ENCODE measurements around the gene ADK. TPM values are rescaled to one million over a fixed set of nuclear protein-coding genes. Genes with fewer than 3 reads are reported as not detected.
"Not testable (repeated sequence)": the region's sequence is repeated elsewhere in the genome, so short reads cannot be mapped to it uniquely, and the experiment has no call there.

ADK gene
- total and polyA plus RNA-seq, 7 donors, result 17.8 to 32.3 (median 23.6) TPM

DNA sequence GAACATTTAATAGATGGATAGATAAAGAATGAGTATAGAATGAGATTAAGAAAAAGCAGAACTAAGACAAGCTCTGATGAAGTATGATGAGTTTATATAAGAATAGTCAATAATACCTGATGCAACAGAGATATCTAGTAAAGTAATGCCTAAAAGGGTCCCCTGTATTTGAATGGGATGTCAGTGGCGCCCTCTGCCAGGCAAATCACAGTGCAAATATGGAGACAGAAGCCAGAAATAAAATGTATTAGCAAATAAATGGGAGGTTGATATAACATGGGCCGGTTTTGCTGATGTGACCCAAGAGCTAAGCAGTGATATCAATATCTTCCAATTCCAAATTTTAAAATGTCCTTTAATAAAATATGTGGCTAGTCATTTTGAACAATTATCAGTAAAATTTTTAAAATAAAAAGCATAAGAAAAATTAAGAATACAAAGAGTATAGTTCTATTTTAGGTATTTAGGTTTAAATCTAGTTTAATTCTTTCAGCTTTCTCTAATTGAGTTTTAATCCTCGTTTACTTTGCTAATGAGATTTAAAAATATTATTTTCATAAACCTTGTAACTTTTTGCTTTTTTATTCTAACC lies 62.6 kb downstream of the ADK start:
- intact Hi-C loops (cut with DNase I), result no loop called here
- Histone ChIP-seq H3K36me3 (ENCODE audit: insufficient read depth in 1 of 2, low read depth in 1 of 2) (no peaks in the 10 kb centered on the region), H3K27me3 (ENCODE audit: insufficient read depth in 3 of 3, low read length in 2 of 3) (no peaks in the 10 kb centered on the region), H3K4me3 (no peak overlapping the region), H3K9me3 (no peaks in the 10 kb centered on the region), H3K4me1 (peaks cover 7% of the 10 kb centered on the region), H3K27ac (no peak overlapping the region)
- 82 to 87% (median 82%) methylated on average over 3 of the region's 3 CpGs for WGBS, 3 donors
- DNase-seq, result peak in 1 of 2 donors; percentile 20
- TF ChIP-seq, protein P1, sequence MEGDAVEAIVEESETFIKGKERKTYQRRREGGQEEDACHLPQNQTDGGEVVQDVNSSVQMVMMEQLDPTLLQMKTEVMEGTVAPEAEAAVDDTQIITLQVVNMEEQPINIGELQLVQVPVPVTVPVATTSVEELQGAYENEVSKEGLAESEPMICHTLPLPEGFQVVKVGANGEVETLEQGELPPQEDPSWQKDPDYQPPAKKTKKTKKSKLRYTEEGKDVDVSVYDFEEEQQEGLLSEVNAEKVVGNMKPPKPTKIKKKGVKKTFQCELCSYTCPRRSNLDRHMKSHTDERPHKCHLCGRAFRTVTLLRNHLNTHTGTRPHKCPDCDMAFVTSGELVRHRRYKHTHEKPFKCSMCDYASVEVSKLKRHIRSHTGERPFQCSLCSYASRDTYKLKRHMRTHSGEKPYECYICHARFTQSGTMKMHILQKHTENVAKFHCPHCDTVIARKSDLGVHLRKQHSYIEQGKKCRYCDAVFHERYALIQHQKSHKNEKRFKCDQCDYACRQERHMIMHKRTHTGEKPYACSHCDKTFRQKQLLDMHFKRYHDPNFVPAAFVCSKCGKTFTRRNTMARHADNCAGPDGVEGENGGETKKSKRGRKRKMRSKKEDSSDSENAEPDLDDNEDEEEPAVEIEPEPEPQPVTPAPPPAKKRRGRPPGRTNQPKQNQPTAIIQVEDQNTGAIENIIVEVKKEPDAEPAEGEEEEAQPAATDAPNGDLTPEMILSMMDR (IDR thresholded peaks at IDR 0.05), result peak; percentile 22
- ATAC-seq, result peak in 1 of 4 donors; percentile 47

DNA sequence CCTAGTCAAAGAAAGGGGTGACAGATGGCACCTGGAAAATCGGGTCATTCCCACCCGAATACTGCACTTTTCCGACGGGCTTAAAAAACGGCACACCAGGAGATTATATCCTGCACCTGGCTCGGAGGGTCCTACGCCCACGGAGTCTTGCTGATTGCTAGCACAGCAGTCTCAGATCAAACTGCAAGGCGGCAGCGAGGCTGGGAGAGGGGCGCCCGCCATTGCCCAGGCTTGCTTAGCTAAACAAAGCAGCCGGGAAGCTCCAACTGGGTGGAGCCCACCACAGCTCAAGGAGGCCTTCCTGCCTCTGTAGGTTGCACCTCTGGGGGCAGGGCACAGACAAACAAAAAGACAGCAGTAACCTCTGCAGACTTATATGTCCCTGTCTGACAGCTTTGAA lies 66.1 kb downstream of the ADK start:
- H3K27ac ChIP-seq; H3K36me3 ChIP-seq (ENCODE audit: insufficient read depth in 1 of 2, low read depth in 1 of 2); H3K4me1 ChIP-seq; H3K4me3 ChIP-seq; DNase-seq; H3K27me3 ChIP-seq (ENCODE audit: insufficient read depth in 3 of 3, low read length in 2 of 3); intact Hi-C loops (cut with DNase I); H3K9me3 ChIP-seq; ATAC-seq: not testable (repeated sequence)
- WGBS, 3 donors, result 92 to 98% (median 98%) methylated on average over 8 to 13 of the region's 13 CpGs

DNA sequence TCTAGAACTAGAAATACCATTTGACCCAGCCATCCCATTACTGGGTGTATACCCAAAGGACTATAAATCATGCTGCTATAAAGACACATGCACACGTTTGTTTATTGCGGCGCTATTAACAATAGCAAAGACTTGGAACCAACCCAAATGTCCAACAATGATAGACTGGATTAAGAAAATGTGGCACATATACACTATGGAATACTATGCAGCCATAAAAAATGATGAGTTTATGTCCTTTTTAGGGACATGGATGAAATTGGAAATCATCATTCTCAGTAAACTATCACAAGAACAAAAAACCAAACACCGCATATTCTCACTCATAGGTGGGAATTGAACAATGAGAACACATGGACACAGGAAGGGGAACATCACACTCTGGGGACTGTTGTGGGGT lies 71.4 kb downstream of the ADK start:
- H3K4me1 ChIP-seq; ATAC-seq; H3K9me3 ChIP-seq; DNase-seq; H3K27me3 ChIP-seq (ENCODE audit: insufficient read depth in 3 of 3, low read length in 2 of 3); H3K36me3 ChIP-seq (ENCODE audit: insufficient read depth in 1 of 2, low read depth in 1 of 2); H3K4me3 ChIP-seq; intact Hi-C loops (cut with DNase I); H3K27ac ChIP-seq: not testable (repeated sequence)
- 91 to 93% (median 91%) methylated on average over 3 to 4 of the region's 4 CpGs for WGBS, 3 donors

DNA sequence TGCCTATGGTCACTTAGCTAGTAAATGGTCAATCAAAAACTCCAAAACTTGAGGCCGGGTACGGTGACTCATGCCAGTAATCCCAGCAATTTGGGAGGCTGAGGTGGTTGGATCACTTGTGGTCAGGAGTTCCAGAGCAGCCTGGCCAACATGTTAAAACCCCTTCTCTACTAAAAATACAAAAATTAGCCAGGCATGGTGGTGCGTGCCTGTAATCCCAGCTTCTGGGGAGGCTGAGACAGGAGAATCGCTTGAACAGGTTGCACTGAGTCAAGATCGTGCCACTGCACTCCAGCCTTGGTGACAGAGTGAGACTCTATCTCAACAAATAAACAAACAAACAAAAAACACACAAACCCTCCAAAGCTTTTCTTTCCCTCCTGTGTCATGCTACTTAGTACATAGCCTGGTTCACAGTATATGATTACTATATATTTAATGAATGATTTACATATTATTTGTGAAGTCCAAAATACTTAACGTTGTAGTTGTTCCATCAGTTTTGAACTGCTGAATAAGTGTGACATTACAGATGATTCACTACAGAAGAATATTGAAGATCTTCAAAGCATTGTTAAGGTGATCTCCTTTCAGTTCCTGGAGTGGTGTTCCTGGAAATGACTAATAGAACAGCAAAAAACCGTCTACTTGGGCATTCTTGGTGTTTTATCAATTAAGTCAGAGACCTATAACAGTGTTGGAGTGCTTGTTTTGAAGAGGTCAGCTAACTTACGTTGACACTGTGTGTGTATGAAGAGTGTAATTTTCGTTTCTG lies 72.9 kb downstream of the ADK start:
- H3K27ac ChIP-seq, result no peak overlapping the region
- no peaks in the 10 kb centered on the region for H3K27me3 ChIP-seq (ENCODE audit: insufficient read depth in 3 of 3, low read length in 2 of 3)
- DNase-seq (no peak), ATAC-seq (no peak)
- intact Hi-C loops (cut with DNase I), result no loop called here
- H3K4me1 ChIP-seq, result no peaks in the 10 kb centered on the region
- WGBS, 3 donors, result 71 to 78% (median 73%) methylated on average over 9 of the region's 9 CpGs
- no peak overlapping the region for H3K4me3 ChIP-seq
- H3K36me3 ChIP-seq (ENCODE audit: insufficient read depth in 1 of 2, low read depth in 1 of 2), result no peaks in the 10 kb centered on the region
- TF ChIP-seq, protein P1 (IDR thresholded peaks at IDR 0.05), result no peak
- no peaks in the 10 kb centered on the region for H3K9me3 ChIP-seq

DNA sequence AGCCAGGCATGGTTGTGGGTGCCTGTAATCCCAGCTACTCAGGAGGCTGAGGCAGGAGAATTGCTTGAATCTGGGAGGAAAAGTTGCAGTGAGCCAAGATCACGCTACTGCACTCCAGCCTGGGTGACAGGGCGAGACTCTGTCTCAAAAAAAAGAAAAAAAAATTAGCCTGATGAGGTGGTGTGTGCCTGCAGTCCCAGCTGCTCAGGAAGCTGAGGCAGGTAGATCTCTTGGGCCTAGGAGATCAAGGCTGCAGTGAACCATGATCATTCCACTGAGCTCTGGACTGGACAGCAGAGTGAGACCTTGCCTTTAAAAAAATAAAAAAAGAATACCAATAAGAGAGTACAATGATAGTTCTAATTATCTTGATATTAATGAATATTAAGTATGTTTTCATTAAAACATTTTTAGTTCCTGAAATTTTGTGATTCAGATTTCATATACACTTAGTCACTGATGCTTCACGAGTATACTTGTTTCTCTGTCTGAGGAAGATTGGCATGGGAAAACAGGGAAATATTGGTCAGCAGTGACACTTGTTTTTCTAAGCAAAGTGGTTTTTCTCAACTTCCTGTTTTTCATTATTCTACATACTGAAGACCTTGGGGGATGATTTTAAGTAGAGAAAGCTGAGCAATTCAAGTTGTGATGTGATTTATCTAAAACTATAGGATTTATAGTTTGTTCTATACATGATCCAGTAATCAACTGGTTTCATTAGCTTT lies 76.8 kb downstream of the ADK start:
- no peaks in the 10 kb centered on the region for H3K4me1 ChIP-seq
- ATAC-seq, result no peak
- DNase-seq, result no peak
- TF ChIP-seq, protein P1 (IDR thresholded peaks at IDR 0.05), result no peak
- H3K36me3 ChIP-seq (ENCODE audit: insufficient read depth in 1 of 2, low read depth in 1 of 2), result no peaks in the 10 kb centered on the region
- H3K4me3 ChIP-seq, result no peak overlapping the region
- intact Hi-C loops (cut with DNase I), result no loop called here
- H3K27ac ChIP-seq, result no peak overlapping the region
- 78 to 81% (median 79%) methylated on average over 3 of the region's 3 CpGs for WGBS, 3 donors
- H3K27me3 ChIP-seq (ENCODE audit: insufficient read depth in 3 of 3, low read length in 2 of 3), result no peaks in the 10 kb centered on the region
- no peaks in the 10 kb centered on the region for H3K9me3 ChIP-seq
